Upper lobe of left lung (tissue), 6 donors: Measurements from ENCODE around the gene KLK14. TPM values are rescaled to one million over a fixed set of nuclear protein-coding genes. Genes with fewer than 3 reads are reported as not detected.

Experiments
- ATAC-seq, 2 donors: fragments of 200-7000 bp; cut with Tn5 transposase; one replicate each; pipeline ENCODE4 v1.9.1; 2022; ENCODE audit warnings: mild to moderate bottlenecking in 2 of 2, moderate library complexity in 2 of 2; ENCODE audit not compliant: low FRiP score in 2 of 2
- DNase-seq, 2 donors: peaks; one replicate each; pipeline ENCODE4 v3.0.0-alpha.2; 2019 to 2020
- H3K27ac ChIP-seq, 4 donors: fragments of 200-600 bp; sonication (generic); one replicate each; pipeline ENCODE4 v1.5.1; 2016 to 2019
- H3K27me3 ChIP-seq, 4 donors: fragments of 200-600 bp; sonication (generic); one replicate each; pipeline ENCODE4 v1.5.1; 2017 to 2019
- H3K36me3 ChIP-seq, 4 donors: fragments of 200-600 bp; sonication (generic); one replicate each; pipeline ENCODE4 v1.5.1; 2016 to 2019
- H3K4me1 ChIP-seq, 4 donors: fragments of 200-600 bp; sonication (generic); one replicate each; pipeline ENCODE4 v1.5.1; 2018 to 2019
- H3K4me3 ChIP-seq, 4 donors: fragments of 200-600 bp; sonication (generic); one replicate each; pipeline ENCODE4 v1.5.1; 2017 to 2019; ENCODE audit warnings: mild to moderate bottlenecking in 2 of 4, moderate library complexity in 1 of 4
- H3K9me3 ChIP-seq, 4 donors: fragments of 200-600 bp; sonication (generic); one replicate each; pipeline ENCODE4 v1.5.1; 2018 to 2019
- CTCF ChIP-seq, 6 experiments: fragments of 450-650 bp in 4 of 6; fragments of 200-600 bp in 2 of 6; sonication (generic) in 2 of 6; IDR thresholded peaks; one replicate each; pipeline ENCODE4 v1.5.1; 2016 to 2019; ENCODE audit warnings: antibody characterized with exemption in 6 of 6
- EP300 ChIP-seq, 4 donors: sonication (generic); formaldehyde crosslinking; IDR thresholded peaks; one replicate each; pipeline ENCODE4 v1.5.1; 2017; ENCODE audit warnings: antibody characterized with exemption in 4 of 4, control low read depth in 2 of 4
- POLR2A ChIP-seq, 4 donors: fragments of 450-650 bp; IDR thresholded peaks; one replicate each; pipeline ENCODE4 v1.5.1; 2016 to 2017; ENCODE audit warnings: antibody characterized with exemption in 4 of 4, mild to moderate bottlenecking in 2 of 4
- POLR2AphosphoS5 ChIP-seq, 2 donors: sonication (generic); formaldehyde crosslinking; IDR thresholded peaks; one replicate each; pipeline ENCODE4 v1.5.1; 2017; ENCODE audit warnings: antibody characterized with exemption in 2 of 2
- WGBS, 2 donors: methylation state at CpG; one replicate each; pipeline ENCODE4 v1.1.5; 2017 to 2018; 5-methylcytosine and 5-hydroxymethylcytosine counted together
- total RNA-seq, 6 donors: library from RNA; depleted of rRNA in 4 of 6; stranded (reverse); fragments of >200 nt in 4 of 6; gene quantifications; one replicate each; pipeline versions ENCODE4 v1.1.0 to v1.2.1, GENCODE V29; 2016 to 2021
- donor health status: DM: no; HTN: no; CAD: no; lungs with moderate emphysema.
- donor health status: DM: no; HTN: yes; CAD: no; lungs with severe emphysema.

Gene KLK14
- total RNA-seq, 6 donors from 2014 or later: 1.2 to 2.1 (median 2.0) TPM; not detected in 3

GRCh38 chr19:51066393-51067186 is 16.1 kb downstream of the KLK14 start:
- Histone ChIP-seq H3K27me3 (peaks cover 0 to 16% (median 6%) of the 10 kb centered on the region in 4 donors), H3K4me1 (peaks cover 0 to 9% (median 4%) of the 10 kb centered on the region in 4 donors), H3K27ac (no peak overlapping the region), H3K4me3 (no peak overlapping the region), H3K36me3 (no peaks in the 10 kb centered on the region), H3K9me3 (no peaks in the 10 kb centered on the region)
- no peak for ATAC-seq
- TF ChIP-seq EP300 (IDR thresholded peaks at IDR 0.05) (no peak), CTCF (IDR thresholded peaks at IDR 0.05) (no peak), POLR2A (IDR thresholded peaks at IDR 0.05) (no peak), POLR2AphosphoS5 (IDR thresholded peaks at IDR 0.05) (no peak)
- WGBS, 2 donors: 52 to 61% methylated on average over 7 of the region's 7 CpGs
- DNase-seq: no peak

- peak in 1 of 2 donors; percentile 33 for DNase-seq
- TF ChIP-seq POLR2A (IDR thresholded peaks at IDR 0.05): no peak
- TF ChIP-seq CTCF (IDR thresholded peaks at IDR 0.05): no peak
- TF ChIP-seq EP300 (IDR thresholded peaks at IDR 0.05): no peak
- no peak for TF ChIP-seq POLR2AphosphoS5 (IDR thresholded peaks at IDR 0.05)
- Histone ChIP-seq H3K4me3 (peak overlapping the region in 3 of 4 donors; percentile 15 to 35 (median 21)), H3K36me3 (no peaks in the 10 kb centered on the region), H3K27me3 (peaks cover 0 to 16% (median 6%) of the 10 kb centered on the region in 4 donors), H3K4me1 (peaks cover 0 to 9% (median 4%) of the 10 kb centered on the region in 4 donors), H3K9me3 (no peaks in the 10 kb centered on the region), H3K27ac (no peak overlapping the region)
- peak in 1 of 2 donors; percentile 19 for ATAC-seq
- 12 to 16% methylated on average over 17 to 24 of the region's 25 CpGs for WGBS, 2 donors
Observed at GRCh38 chr19:51065221-51065960, 17.3 kb downstream of the KLK14 start.

- 18 to 36% methylated on average over 14 to 24 of the region's 38 CpGs for WGBS, 2 donors
- ATAC-seq: peak in 1 of 2 donors; percentile 56
- Histone ChIP-seq H3K27ac (no peak within 1 kb of the TSS), H3K4me3 (peak within 1 kb of the TSS in 3 of 4 donors; percentile 15 to 35 (median 21)), H3K36me3 (no peaks in the 10 kb centered on the region), H3K4me1 (peaks cover 0 to 9% (median 4%) of the 10 kb centered on the region in 4 donors), H3K9me3 (no peaks in the 10 kb centered on the region), H3K27me3 (peaks cover 0 to 16% (median 6%) of the 10 kb centered on the region in 4 donors)
- DNase-seq: peak in 1 of 2 donors; percentile 81
- no peak for TF ChIP-seq EP300 (IDR thresholded peaks at IDR 0.05)
- no peak for TF ChIP-seq POLR2AphosphoS5 (IDR thresholded peaks at IDR 0.05)
- no peak for TF ChIP-seq CTCF (IDR thresholded peaks at IDR 0.05)
- TF ChIP-seq POLR2A (IDR thresholded peaks at IDR 0.05): no peak
Observed at GRCh38 chr19:51064534-51065220, 18.0 kb downstream of the KLK14 start, which contains the start of gene KLK13. Gene KLK13 (minus strand): TSS chr19:51065092. CDS start chr19:51065067, 25 bp downstream.

GRCh38 chr19:51063664-51064063 is 19.0 kb downstream of the KLK14 start:
- H3K4me1 ChIP-seq: peaks cover 0 to 9% (median 4%) of the 10 kb centered on the region in 4 donors
- no peak for ATAC-seq

More at GRCh38 chr19:51063664-51064063, 19.0 kb downstream of the KLK14 start:
- Histone ChIP-seq H3K4me3 (no peak overlapping the region), H3K9me3 (no peaks in the 10 kb centered on the region), H3K27me3 (peaks cover 0 to 16% (median 6%) of the 10 kb centered on the region in 4 donors), H3K36me3 (no peaks in the 10 kb centered on the region), H3K27ac (no peak overlapping the region)
- 82 to 87% methylated on average over 7 of the region's 7 CpGs for WGBS, 2 donors
- no peak for DNase-seq
- no peak for TF ChIP-seq POLR2AphosphoS5 (IDR thresholded peaks at IDR 0.05)
- no peak for TF ChIP-seq POLR2A (IDR thresholded peaks at IDR 0.05)
- no peak for TF ChIP-seq EP300 (IDR thresholded peaks at IDR 0.05)
- TF ChIP-seq CTCF (IDR thresholded peaks at IDR 0.05): no peak
